Renal cortex interstitium (tissue), 15 donors: Measurements from ENCODE around the gene LTBP2. TPM values are rescaled to one million over a fixed set of nuclear protein-coding genes. Genes with fewer than 3 reads are reported as not detected.

ENCODE experiments used
- DNase-seq, 11 donors: peaks; one replicate each; pipeline ENCODE4 v3.0.0-alpha.2; 2013; ENCODE audit warnings: low read depth in 9 of 11, low spot score in 4 of 11; ENCODE audit errors: extremely low read depth in 1 of 11
- long read RNA-seq, 16 experiments: transcript quantifications; one replicate each; lab custom pipeline, GENCODE V29; 2026
- polyA plus RNA-seq, 3 donors: library from polyadenylated mRNA; unstranded; fragments of 120-200 nt; gene quantifications; one replicate each; pipeline ENCODE4 v1.2.1, GENCODE V29; 2013; ENCODE audit not compliant: insufficient read length in 3 of 3

Gene LTBP2
- polyA plus RNA-seq: 1 to 10 TPM; 2.5 to 6.0 (median 3.2) TPM
- long read RNA-seq, donor 1: 0 reads
- long read RNA-seq, donor 2: 0 reads
- long read RNA-seq, donor 3: 0 reads
- long read RNA-seq, donor 4: 0 reads
- long read RNA-seq, donor 5: 0 reads
- long read RNA-seq, donor 6: 0 reads
- long read RNA-seq, donor 7: 0 reads
- long read RNA-seq, donor 8: 0 reads
- long read RNA-seq, donor 9: 0 reads
- long read RNA-seq, donor 10: 0 reads
- long read RNA-seq, donor 11: 0 reads
- long read RNA-seq, donor 12: 0 reads
- long read RNA-seq, donor 13: 0 reads
- long read RNA-seq, donor 14: 0 reads
- long read RNA-seq, donor 15, partial matches to known transcripts: 0 of 1 reads
- long read RNA-seq, donor 15, other reads (novel, unspliced or antisense): 0 of 1 reads
- long read RNA-seq, donor 16, partial matches to known transcripts: 0 of 1 reads
- long read RNA-seq, donor 16, other reads (novel, unspliced or antisense): 0 of 1 reads

DNA sequence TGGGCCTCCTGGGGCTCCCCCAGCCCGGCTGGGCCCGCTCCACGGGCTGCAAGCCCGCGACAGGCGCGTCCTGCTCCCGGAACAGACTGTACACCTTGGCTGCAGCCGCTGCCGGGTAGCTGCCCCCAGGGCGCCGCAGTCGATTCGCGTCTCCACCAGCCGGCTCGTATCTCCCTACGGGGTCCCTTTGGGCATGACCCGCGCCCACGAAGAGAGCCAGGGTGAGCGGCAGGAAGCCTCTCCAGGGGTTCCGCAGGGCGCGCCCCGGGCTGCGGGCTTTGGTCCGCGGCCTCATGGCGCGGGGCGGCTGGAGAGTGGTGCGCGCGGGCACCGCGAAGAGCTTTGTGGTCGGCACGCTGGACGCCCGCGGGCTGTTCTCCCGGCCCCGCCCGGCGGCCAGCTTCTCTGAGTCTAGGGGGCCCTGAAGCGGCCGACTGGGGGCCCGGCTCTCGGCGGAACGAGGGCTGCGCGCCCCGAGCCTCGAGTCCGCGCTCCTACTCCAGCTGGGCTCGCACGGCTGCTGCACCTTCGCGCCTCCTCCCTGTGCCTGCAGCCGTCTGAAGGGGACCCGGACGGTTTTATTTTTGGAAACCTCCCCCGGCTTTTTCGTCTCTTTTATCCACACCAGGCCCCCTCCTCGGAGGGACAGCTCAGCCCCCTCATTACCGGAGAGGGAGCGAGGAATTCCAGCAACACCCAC, at the start of gene LTBP2:
LTBP2 (minus strand) TSS at position 588 of the 700 bp plus-strand sequence; CDS start at position 295, 293 bp downstream.
- no peak for DNase-seq

GRCh38 chr14:74660863-74661262, 48.8 kb upstream of the LTBP2 start:
- DNase-seq: no peak

DNA sequence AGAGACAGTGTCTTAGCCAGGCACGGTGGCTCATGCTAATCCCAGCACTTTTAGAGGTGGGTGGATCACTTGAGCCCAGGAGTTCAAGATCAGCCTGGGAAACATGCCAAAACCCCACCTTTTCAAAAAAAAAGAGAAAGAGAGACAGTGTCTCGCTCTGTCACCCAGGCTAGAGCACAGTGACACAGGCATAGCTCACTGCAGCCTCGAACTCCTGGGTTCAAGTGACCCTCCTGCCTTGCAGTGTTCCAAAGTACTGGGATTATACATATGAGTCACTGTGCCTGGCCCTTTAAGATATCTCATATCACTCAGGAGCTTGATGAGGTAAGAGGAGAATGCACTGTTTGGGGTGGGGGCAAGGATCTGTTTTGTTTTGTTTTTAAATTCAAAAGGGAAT, 48.1 kb upstream of the LTBP2 start:
- DNase-seq: no peak

DNA sequence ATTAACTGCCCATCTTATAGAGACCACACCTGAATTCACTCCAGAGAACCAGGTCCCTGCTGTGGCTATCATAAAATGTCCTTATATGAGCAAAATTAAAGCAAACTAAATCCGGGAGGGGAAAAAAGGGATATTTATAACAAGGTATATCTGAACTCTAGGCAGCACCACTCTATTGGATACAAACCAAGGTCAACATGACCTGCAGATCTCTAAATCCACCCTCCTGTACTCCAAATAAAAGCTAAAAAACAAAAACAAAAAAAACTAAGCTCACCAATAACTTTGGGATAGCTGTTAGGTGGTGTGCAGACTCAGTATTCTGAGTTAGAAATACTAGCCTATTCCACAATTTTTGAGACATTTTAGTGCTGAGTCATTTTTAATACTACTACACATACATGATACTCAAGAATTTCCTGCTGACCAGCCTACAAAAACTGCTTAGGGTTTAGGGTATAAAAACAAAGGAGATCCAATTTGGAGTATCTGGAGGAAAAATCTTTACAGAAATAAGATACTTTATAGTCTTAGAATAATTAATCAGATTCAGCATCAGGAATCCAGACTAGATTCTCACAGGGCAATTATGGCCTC, 46.6 kb upstream of the LTBP2 start:
- no peak for DNase-seq

DNA sequence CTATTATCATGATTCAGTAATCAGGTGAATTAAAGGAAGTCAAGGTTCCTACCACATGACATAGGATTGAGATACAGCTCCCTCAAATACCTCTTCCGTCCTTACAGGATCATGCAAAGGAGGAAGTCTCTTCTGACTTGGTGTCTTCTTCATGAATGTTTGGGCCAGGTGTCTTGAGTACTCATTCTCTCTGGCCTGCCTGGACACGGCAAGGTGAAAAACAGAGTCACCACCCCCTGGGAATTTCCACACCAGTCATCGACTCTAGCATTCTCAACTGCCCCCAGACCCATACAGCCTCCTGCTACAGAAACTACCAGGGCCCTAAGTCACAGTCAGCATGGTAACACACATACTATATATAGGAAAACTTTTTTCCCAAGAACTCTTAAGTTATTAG, 44.9 kb upstream of the LTBP2 start:
- DNase-seq: no peak

- DNase-seq: no peak
Observed at GRCh38 chr14:74655599-74656395, 43.8 kb upstream of the LTBP2 start.

DNA sequence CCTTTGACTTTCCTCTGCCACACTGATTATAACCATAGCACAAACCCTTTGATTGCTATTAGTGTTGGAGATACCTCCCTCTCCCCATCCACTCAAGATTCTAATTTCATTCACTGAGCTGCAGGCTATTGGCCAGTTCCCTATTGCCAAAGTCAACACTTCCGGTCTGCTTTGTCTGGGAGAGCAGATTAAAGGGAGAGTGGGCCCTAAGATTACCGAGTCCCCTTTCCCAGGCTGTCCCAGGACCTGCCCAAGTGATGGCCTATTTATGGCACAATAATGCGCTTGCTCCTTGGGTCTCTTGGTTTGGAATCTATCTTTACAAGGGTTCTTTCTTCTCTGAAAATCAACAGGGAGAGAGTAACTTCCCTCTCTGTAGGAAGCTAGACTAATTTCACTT, 42.9 kb upstream of the LTBP2 start:
- DNase-seq: no peak

- no peak for DNase-seq
Observed at GRCh38 chr14:74653386-74654138, 41.5 kb upstream of the LTBP2 start.

DNA sequence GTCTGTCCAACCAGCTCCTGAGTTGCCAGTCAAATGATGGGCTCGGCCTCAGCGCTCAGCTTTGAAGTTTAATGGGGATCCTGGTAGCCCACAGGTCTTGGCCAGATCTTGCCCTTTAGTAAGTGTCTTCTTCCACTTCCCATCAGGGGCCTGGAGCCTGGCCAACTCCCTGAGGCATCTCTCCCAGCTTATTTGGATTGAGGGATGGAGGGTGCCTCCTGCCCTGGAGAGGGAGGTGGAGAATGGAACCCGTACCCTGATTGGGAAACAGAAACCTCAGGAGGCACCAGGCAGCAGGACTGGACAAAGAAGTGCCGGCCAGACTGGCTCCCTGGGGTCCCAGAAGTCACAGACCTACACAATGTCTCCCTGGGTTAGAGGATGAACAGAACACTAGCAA, 40.5 kb upstream of the LTBP2 start:
- no peak for DNase-seq

- no peak for DNase-seq
Observed at GRCh38 chr14:74650927-74651686, 39.1 kb upstream of the LTBP2 start.

GRCh38 chr14:74649673-74650072, 37.6 kb upstream of the LTBP2 start:
- DNase-seq: no peak

DNA sequence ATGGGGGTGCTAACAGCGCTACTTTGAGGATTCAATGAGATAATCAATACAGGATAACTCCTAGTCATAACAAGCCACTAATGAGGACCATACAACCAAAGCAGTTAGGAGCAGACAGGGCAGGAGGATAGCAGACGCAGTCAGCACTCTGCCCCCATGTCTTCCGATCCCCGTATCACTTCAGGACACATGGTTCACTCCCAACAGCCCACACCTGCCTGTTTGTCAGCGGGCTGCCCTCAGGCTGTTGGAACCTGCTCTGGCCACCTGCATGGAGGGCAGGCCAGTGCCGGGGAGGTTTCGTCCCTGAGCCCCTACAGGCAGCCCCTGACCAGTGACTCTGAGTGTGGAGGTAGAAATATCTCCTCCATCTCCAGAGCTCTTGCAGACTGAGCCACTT, 37.1 kb upstream of the LTBP2 start:
- DNase-seq: no peak

DNA sequence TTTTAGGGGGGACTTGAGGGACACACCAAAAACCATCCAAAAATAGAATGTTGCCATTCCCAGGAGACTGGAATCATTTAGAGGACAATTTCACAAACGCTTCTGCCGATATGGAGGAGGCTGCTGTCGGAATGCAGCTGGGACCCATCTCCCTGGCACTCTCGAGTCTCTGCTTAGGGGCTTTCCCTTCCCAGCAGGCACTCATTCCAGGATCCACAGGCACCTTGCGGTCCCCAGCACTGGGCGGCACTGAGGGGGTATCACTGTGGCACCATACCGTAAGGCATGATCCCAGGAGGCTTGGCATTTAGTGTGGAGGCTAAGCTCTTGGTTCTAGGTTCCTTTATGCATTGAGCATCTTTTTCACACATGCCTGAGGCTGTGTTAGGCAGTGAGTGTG, 36.6 kb upstream of the LTBP2 start:
- DNase-seq: no peak

DNA sequence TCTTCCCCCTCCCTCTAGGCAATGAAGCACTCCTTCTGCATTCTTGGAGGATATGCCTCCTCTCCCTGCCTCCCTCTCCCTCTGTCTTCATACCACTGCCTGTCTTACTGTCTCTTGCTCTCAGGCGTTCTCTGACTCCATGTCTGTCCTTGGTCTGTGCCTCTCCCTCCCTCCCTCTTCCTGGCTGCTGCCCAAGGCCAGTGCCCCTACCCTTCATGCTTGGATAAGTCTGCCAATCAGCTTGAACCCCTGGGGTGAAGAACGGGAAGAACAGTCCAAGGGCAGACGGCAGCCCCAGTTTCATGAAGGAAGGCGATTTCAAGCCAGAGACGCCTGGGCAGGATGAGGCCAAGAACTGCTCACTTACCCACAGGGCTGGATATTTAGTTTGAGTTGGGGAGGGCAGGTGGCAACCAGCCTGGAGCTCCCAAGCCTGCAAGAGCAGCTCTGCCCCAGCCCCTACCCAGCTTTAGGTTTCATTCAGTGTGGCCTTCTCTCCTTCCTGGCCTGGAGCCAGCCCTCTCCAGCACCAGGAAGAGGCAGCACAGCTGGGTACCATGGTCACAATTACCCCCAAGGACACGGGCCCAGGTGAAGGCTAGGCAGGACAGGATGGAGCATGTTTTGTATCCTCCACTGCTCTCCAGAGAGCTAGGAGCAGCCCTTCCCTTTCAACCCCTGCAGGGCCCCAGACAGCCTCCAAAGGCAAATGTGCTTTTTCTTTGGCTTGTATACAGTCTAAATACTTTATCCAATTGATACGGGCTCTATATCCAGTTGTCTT, 35.8 kb upstream of the LTBP2 start:
- no peak for DNase-seq

GRCh38 chr14:74647061-74647677, 35.1 kb upstream of the LTBP2 start:
- no peak for DNase-seq

GRCh38 chr14:74645756-74646470, 33.9 kb upstream of the LTBP2 start:
- no peak for DNase-seq
